Daoy (cell line): Measurements from ENCODE around the gene CSNK1G1. TPM values are rescaled to one million over a fixed set of nuclear protein-coding genes. Genes with fewer than 3 reads are reported as not detected.
"Not testable (repeated sequence)": the region's sequence is repeated elsewhere in the genome, so short reads cannot be mapped to it uniquely, and the experiment has no call there.

Source experiments
- DNase-seq: peaks from one replicate; pipeline ENCODE4 v3.0.0-alpha.2; 2015; ENCODE audit warnings: low read depth
- total RNA-seq: library from RNA; depleted of rRNA; stranded (reverse); fragments of >200 nt; shearing (Covaris generic); gene quantifications from 2 replicates; pipeline ENCODE4 v1.2.3, GENCODE V29; 2014; rRNA removed

CSNK1G1 gene
- total RNA-seq, 1 experiment from 2014 or later = 10.7 TPM

GRCh38 chr15:64133623-64134344, 222.2 kb downstream of the CSNK1G1 start:
- DNase-seq = no peak

- no peak for DNase-seq
Measured at GRCh38 chr15:64132217-64132616, 223.8 kb downstream of the CSNK1G1 start.

GRCh38 chr15:64131547-64131946, 224.4 kb downstream of the CSNK1G1 start:
- no peak for DNase-seq

- DNase-seq = no peak
Measured at GRCh38 chr15:64130159-64130558, 225.8 kb downstream of the CSNK1G1 start.

- DNase-seq = no peak
Measured at GRCh38 chr15:64127521-64128270, 228.3 kb downstream of the CSNK1G1 start.

- DNase-seq = no peak
Measured at GRCh38 chr15:64125978-64126377, 230.0 kb downstream of the CSNK1G1 start.

- DNase-seq = no peak
Measured at GRCh38 chr15:64122936-64123351, 233.0 kb downstream of the CSNK1G1 start.

GRCh38 chr15:64122444-64122843, 233.5 kb downstream of the CSNK1G1 start:
- DNase-seq = no peak

- no peak for DNase-seq
Measured at GRCh38 chr15:64121614-64122013, 234.4 kb downstream of the CSNK1G1 start.

- DNase-seq = not testable (repeated sequence)
Measured at GRCh38 chr15:64120322-64120721, 235.7 kb downstream of the CSNK1G1 start.

GRCh38 chr15:64117759-64118487, 238.1 kb downstream of the CSNK1G1 start:
- DNase-seq = no peak

Other genes with a start within 250 kb of the CSNK1G1 start
- not detected in 2 replicates for gene SNX22, start 204.4 kb downstream of the CSNK1G1 start, total RNA-seq
- 323 and 334 TPM in 2 replicates for gene PPIB, start 193.2 kb downstream of the CSNK1G1 start, total RNA-seq
- 56.8 and 61.5 TPM in 2 replicates for gene PCLAF, start 25.3 kb upstream of the CSNK1G1 start, total RNA-seq
- gene TRIP4, start 31.7 kb upstream of the CSNK1G1 start, total RNA-seq = 11.4 and 13.5 TPM in 2 replicates
- 7.3 and 9.6 TPM in 2 replicates for gene ZNF609, start 104.4 kb upstream of the CSNK1G1 start, total RNA-seq